HCT116 (cell line): ENCODE measurements around the gene ACYP1.

ENCODE experiments used
- CEBPB ChIP-seq: IDR thresholded peaks from 2 replicates; pipeline ENCODE4 v1.6.1; 2012; ENCODE audit warnings: low read depth
- EZH2 ChIP-seq: fragments of 200-600 bp; sonication (generic); IDR thresholded peaks from 2 replicates; pipeline ENCODE4 v1.6.1; 2017; ENCODE audit warnings: antibody characterized with exemption, mixed run types
- RAD21 ChIP-seq: IDR thresholded peaks from 2 replicates; pipeline ENCODE4 v1.6.1; 2012; ENCODE audit warnings: low read depth, mild to moderate bottlenecking
- SIN3A ChIP-seq: IDR thresholded peaks from 2 replicates; pipeline ENCODE4 v1.6.1; 2012; ENCODE audit warnings: low read depth
- TF ChIP-seq, protein P1 (sequence below), 3 experiments: fragments of 200-600 bp in 1 of 3; sonication (generic) in 1 of 3; IDR thresholded peaks in 2 of 3; conservative IDR thresholded peaks in 1 of 3; 2 replicates each; pipeline ENCODE4 v1.5.1; 2012 to 2017; ENCODE audit warnings: low read depth in 2 of 3, low read length in 2 of 3, antibody characterized with exemption in 1 of 3, borderline replicate concordance in 1 of 3, control low read depth in 1 of 3, mild to moderate bottlenecking in 1 of 3, mixed read lengths in 1 of 3, mixed run types in 1 of 3, moderate library complexity in 1 of 3; ENCODE audit not compliant: insufficient read depth in 1 of 3

DNA sequence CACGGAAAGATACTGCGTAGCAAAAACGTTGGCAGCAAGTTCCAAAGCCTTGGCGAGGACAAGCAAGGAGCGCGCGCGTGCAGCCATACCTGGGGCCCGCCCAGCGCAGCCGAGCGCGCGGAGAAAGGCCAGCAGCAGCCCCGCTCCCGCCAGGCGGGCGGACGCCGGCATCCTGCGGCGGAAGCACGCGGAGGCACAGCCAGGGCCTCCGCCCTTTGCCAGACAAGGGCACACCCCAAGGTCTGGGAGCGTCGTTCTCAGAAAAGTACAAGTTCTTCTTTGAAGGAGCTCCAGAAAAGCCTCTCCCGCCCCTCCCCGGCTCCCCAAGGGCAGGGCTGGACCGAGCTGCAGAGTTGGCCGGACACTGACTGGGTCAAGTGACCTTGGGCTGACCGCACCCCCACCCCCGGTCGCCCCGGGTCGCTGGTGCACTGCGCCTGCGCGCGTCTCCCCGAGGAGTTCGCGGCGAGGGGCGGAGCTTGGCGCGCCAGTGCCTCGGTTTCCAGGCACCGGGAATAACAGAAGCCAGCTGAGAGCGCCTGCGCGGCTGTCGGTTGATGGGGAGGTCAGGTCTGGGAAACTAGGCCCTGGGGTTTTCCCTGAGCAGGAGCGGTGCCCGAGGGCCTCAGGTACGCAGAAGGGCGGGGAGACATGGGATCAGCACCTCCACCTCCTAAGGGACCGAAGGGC lies 5.4 kb upstream of the ACYP1 start, which contains the start of gene ZC2HC1C:
- TF ChIP-seq, protein P1, sequence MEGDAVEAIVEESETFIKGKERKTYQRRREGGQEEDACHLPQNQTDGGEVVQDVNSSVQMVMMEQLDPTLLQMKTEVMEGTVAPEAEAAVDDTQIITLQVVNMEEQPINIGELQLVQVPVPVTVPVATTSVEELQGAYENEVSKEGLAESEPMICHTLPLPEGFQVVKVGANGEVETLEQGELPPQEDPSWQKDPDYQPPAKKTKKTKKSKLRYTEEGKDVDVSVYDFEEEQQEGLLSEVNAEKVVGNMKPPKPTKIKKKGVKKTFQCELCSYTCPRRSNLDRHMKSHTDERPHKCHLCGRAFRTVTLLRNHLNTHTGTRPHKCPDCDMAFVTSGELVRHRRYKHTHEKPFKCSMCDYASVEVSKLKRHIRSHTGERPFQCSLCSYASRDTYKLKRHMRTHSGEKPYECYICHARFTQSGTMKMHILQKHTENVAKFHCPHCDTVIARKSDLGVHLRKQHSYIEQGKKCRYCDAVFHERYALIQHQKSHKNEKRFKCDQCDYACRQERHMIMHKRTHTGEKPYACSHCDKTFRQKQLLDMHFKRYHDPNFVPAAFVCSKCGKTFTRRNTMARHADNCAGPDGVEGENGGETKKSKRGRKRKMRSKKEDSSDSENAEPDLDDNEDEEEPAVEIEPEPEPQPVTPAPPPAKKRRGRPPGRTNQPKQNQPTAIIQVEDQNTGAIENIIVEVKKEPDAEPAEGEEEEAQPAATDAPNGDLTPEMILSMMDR (IDR thresholded peaks at IDR 0.05 in 2 of 3, conservative IDR thresholded peaks at IDR 0.05 in 1 of 3; ENCODE audit: borderline replicate concordance in 1 of 3, insufficient read depth in 1 of 3, low read depth in 2 of 3, low read length in 2 of 3): no peak
- TF ChIP-seq EZH2: no peak
- TF ChIP-seq CEBPB: no peak
- no peak for TF ChIP-seq SIN3A
- no peak for TF ChIP-seq RAD21
